Thyroid gland (tissue), 4 donors: Measurements from ENCODE around the gene TJP1.

Experiments
- CTCF ChIP-seq, 6 experiments: fragments of 200-600 bp in 3 of 6; fragments of 450-650 bp in 3 of 6; sonication (generic) in 3 of 6; IDR thresholded peaks; one replicate each; pipeline ENCODE4 v1.5.1; 2016 to 2019; ENCODE audit warnings: antibody characterized with exemption in 6 of 6, mild to moderate bottlenecking in 2 of 6, inconsistent platforms in 1 of 6, moderate library complexity in 1 of 6
- POLR2A ChIP-seq, 2 donors: fragments of 450-650 bp; IDR thresholded peaks; one replicate each; pipeline ENCODE4 v1.6.1; 2017; ENCODE audit warnings: antibody characterized with exemption in 2 of 2, mild to moderate bottlenecking in 2 of 2, moderate library complexity in 1 of 2

- TF ChIP-seq CTCF (IDR thresholded peaks at IDR 0.05) (no peak), POLR2A (IDR thresholded peaks at IDR 0.05) (no peak)
Observed at GRCh38 chr15:29681166-29681845, 141.0 kb downstream of the TJP1 start.
